Measurements from ENCODE around the gene KRT23.

KRT23 gene

GRCh38 chr17:40901981-40902474, 35.4 kb downstream of the KRT23 start:
- H3K4me3 ChIP-seq (ENCODE audit: low read length) = no peak overlapping the region
- no peak overlapping the region for H3K4me2 ChIP-seq (ENCODE audit: low read length)
- no peak overlapping the region for H4K5ac ChIP-seq (ENCODE audit: low read length)
- peak; percentile 37 for DNase-seq
- no peak overlapping the region for H3K4ac ChIP-seq (ENCODE audit: low read depth, low read length)
- H3K23ac ChIP-seq (ENCODE audit: low read length) = no peak overlapping the region
- no peaks in the 10 kb centered on the region for H3K27me3 ChIP-seq (ENCODE audit: insufficient read depth, low read length, poor library complexity)
- H3K79me1 ChIP-seq (ENCODE audit: low read length) = no peaks in the 10 kb centered on the region
- H3K27ac ChIP-seq (ENCODE audit: low read depth, low read length) = no peak overlapping the region
- WGBS (ENCODE audit: extremely low coverage, insufficient coverage, low lambda C conversion rate) = no CpG with 5 or more reads among the region's 1 CpG
- no peak overlapping the region for H2BK5ac ChIP-seq (ENCODE audit: low read length)
- H3K79me2 ChIP-seq (ENCODE audit: control insufficient read depth, insufficient read depth, low read length) = no peaks in the 10 kb centered on the region
- H3K18ac ChIP-seq (ENCODE audit: low read length) = no peak overlapping the region
- H3K9ac ChIP-seq (ENCODE audit: low read length) = no peak overlapping the region
- no peak overlapping the region for H4K8ac ChIP-seq (ENCODE audit: low read depth, low read length)
- H3K56ac ChIP-seq (ENCODE audit: low read length) = no peak overlapping the region
- H2BK120ac ChIP-seq (ENCODE audit: low read depth, low read length) = no peak overlapping the region
- no peaks in the 10 kb centered on the region for H3K36me3 ChIP-seq (ENCODE audit: control insufficient read depth, insufficient read depth, low read length)
- no peak overlapping the region for H2BK15ac ChIP-seq (replicated peaks; ENCODE audit: low read depth)
- no peaks in the 10 kb centered on the region for H3K4me1 ChIP-seq (ENCODE audit: control insufficient read depth, low read depth, low read length)
- H2AK5ac ChIP-seq (ENCODE audit: low read length) = no peak overlapping the region

GRCh38 chr17:40900809-40901356, 36.6 kb downstream of the KRT23 start:
- Histone ChIP-seq H4K5ac (ENCODE audit: low read length) (no peak overlapping the region), H3K23ac (ENCODE audit: low read length) (no peak overlapping the region), H3K18ac (ENCODE audit: low read length) (no peak overlapping the region), H3K79me1 (ENCODE audit: low read length) (no peaks in the 10 kb centered on the region), H3K4ac (ENCODE audit: low read depth, low read length) (no peak overlapping the region), H4K8ac (ENCODE audit: low read depth, low read length) (no peak overlapping the region), H3K9ac (ENCODE audit: low read length) (no peak overlapping the region), H3K27me3 (ENCODE audit: insufficient read depth, low read length, poor library complexity) (no peaks in the 10 kb centered on the region), H3K4me2 (ENCODE audit: low read length) (no peak overlapping the region), H3K4me1 (ENCODE audit: control insufficient read depth, low read depth, low read length) (no peaks in the 10 kb centered on the region), H2BK5ac (ENCODE audit: low read length) (no peak overlapping the region), H2BK15ac (replicated peaks; ENCODE audit: low read depth) (no peak overlapping the region), H2BK120ac (ENCODE audit: low read depth, low read length) (no peak overlapping the region), H3K4me3 (ENCODE audit: low read length) (no peak overlapping the region), H3K36me3 (ENCODE audit: control insufficient read depth, insufficient read depth, low read length) (no peaks in the 10 kb centered on the region), H3K27ac (ENCODE audit: low read depth, low read length) (no peak overlapping the region), H2AK5ac (ENCODE audit: low read length) (no peak overlapping the region), H3K79me2 (ENCODE audit: control insufficient read depth, insufficient read depth, low read length) (no peaks in the 10 kb centered on the region), H3K56ac (ENCODE audit: low read length) (no peak overlapping the region)
- DNase-seq = no peak
- WGBS (ENCODE audit: extremely low coverage, insufficient coverage, low lambda C conversion rate) = no CpG with 5 or more reads among the region's 5 CpGs

DNA sequence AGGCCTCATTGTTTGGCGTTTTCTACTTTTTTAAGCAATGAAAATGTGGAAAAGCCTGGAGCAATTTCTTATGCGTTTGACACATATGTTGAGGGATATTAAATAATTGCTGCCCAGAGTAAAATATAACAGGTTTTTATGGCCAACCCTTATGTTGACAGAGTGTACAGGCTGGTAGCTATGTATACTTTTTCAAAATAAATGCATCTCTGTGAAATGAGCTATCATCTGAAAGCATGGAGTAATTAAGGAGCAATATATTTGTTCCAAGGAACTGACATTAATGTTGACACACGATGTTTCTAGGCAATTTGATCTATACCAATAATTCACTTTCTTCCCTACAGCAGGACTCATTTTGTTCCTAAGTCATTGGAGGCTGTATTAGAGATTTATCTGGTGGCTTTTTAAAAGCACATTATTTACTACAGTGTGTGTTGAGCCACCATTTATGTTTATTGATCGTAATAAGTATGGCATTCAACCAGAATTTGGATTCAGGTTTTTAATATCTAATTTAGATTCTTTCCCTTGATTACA, 40.5 kb downstream of the KRT23 start:
- no peaks in the 10 kb centered on the region for H3K79me2 ChIP-seq (ENCODE audit: control insufficient read depth, insufficient read depth, low read length)
- no peaks in the 10 kb centered on the region for H3K27me3 ChIP-seq (ENCODE audit: insufficient read depth, low read length, poor library complexity)
- H3K9ac ChIP-seq (ENCODE audit: low read length) = no peak overlapping the region

DNA sequence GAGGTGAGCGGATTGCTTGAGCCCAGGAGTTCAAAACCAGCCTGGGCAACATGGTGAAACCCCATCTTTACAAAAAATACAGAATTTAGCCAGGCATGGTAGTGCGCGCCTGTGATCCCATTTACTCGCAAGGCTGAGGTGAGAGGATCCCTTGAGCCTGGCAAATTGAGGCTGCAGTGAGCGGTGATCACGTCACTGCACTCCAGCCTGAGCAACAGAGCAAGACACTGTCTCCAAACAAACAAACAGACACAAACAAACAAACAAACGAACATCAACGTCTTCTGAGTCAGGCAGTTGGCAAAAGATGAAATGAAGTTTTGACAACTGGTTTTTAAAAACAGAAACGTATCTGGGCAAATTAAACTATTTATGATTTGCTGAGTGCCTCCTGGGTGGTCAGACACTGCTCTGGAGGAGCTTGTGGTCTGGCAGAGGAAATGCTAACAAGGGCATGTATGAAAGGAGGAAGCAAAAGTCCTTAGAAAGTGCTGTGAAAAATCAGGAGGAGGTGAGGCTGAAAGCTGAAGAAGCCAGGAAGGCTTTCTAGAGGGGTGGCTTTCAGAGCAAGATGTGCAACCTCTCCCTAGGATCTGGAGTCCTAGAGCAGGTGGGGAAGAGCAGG, 42.2 kb downstream of the KRT23 start:
- no peak overlapping the region for H2BK15ac ChIP-seq (replicated peaks; ENCODE audit: low read depth)
- no peak overlapping the region for H3K4me3 ChIP-seq (ENCODE audit: low read length)
- no peak overlapping the region for H3K4me2 ChIP-seq (ENCODE audit: low read length)
- no peak overlapping the region for H3K9ac ChIP-seq (ENCODE audit: low read length)
- H3K27me3 ChIP-seq (ENCODE audit: insufficient read depth, low read length, poor library complexity) = no peaks in the 10 kb centered on the region
- H3K4me1 ChIP-seq (ENCODE audit: control insufficient read depth, low read depth, low read length) = no peaks in the 10 kb centered on the region
- H3K36me3 ChIP-seq (ENCODE audit: control insufficient read depth, insufficient read depth, low read length) = no peaks in the 10 kb centered on the region
- no peak overlapping the region for H4K5ac ChIP-seq (ENCODE audit: low read length)
- no peaks in the 10 kb centered on the region for H3K79me2 ChIP-seq (ENCODE audit: control insufficient read depth, insufficient read depth, low read length)
- no peak overlapping the region for H3K4ac ChIP-seq (ENCODE audit: low read depth, low read length)
- no peak for DNase-seq
- no peak overlapping the region for H2BK5ac ChIP-seq (ENCODE audit: low read length)
- no peak overlapping the region for H3K27ac ChIP-seq (ENCODE audit: low read depth, low read length)
- no peak overlapping the region for H4K8ac ChIP-seq (ENCODE audit: low read depth, low read length)
- no peak overlapping the region for H3K56ac ChIP-seq (ENCODE audit: low read length)
- no CpG with 5 or more reads among the region's 9 CpGs for WGBS (ENCODE audit: extremely low coverage, insufficient coverage, low lambda C conversion rate)
- H2BK120ac ChIP-seq (ENCODE audit: low read depth, low read length) = no peak overlapping the region
- no peak overlapping the region for H3K23ac ChIP-seq (ENCODE audit: low read length)
- H3K79me1 ChIP-seq (ENCODE audit: low read length) = no peaks in the 10 kb centered on the region
- H3K18ac ChIP-seq (ENCODE audit: low read length) = no peak overlapping the region
- H2AK5ac ChIP-seq (ENCODE audit: low read length) = no peak overlapping the region

More for the DNA sequence above, 40.5 kb downstream of the KRT23 start:
- Histone ChIP-seq H2BK15ac (replicated peaks; ENCODE audit: low read depth) (no peak overlapping the region), H2AK5ac (ENCODE audit: low read length) (no peak overlapping the region), H3K36me3 (ENCODE audit: control insufficient read depth, insufficient read depth, low read length) (no peaks in the 10 kb centered on the region), H3K4me1 (ENCODE audit: control insufficient read depth, low read depth, low read length) (no peaks in the 10 kb centered on the region), H3K18ac (ENCODE audit: low read length) (no peak overlapping the region), H3K4me3 (ENCODE audit: low read length) (no peak overlapping the region), H3K56ac (ENCODE audit: low read length) (no peak overlapping the region), H3K27ac (ENCODE audit: low read depth, low read length) (no peak overlapping the region), H4K8ac (ENCODE audit: low read depth, low read length) (no peak overlapping the region), H4K5ac (ENCODE audit: low read length) (no peak overlapping the region), H3K4me2 (ENCODE audit: low read length) (no peak overlapping the region), H3K23ac (ENCODE audit: low read length) (no peak overlapping the region), H3K79me1 (ENCODE audit: low read length) (no peaks in the 10 kb centered on the region), H2BK5ac (ENCODE audit: low read length) (no peak overlapping the region), H3K4ac (ENCODE audit: low read depth, low read length) (no peak overlapping the region), H2BK120ac (ENCODE audit: low read depth, low read length) (no peak overlapping the region)
- WGBS (ENCODE audit: extremely low coverage, insufficient coverage, low lambda C conversion rate) = no CpG with 5 or more reads among the region's 4 CpGs
- no peak for DNase-seq

DNA sequence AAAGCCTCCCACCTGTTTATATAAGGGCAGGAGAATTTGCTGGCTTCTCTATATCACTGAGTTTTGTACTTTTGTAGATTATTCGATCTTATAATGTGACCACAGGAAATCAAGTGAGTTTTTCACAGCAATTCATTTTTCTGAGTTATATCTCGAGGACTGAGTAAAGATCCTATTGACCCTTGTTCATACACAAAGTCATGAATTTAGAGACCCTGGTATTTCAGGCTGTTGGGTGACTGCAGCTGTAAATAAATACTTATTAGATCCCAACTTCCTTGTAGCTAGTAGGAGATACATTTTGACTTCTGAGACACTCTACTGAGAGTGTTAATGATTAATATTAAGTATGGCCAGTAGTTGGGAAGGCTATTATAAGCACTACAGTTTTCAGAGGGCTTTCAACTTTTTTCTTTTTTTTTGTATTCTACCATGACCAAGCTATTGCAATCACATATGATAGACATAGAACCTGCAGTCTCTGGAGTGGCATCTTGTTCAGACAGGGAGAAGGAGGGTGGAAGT, 49.2 kb downstream of the KRT23 start:
- no peak for DNase-seq
- Histone ChIP-seq H3K4me2 (ENCODE audit: low read length) (no peak overlapping the region), H3K4me1 (ENCODE audit: control insufficient read depth, low read depth, low read length) (no peaks in the 10 kb centered on the region), H3K36me3 (ENCODE audit: control insufficient read depth, insufficient read depth, low read length) (no peaks in the 10 kb centered on the region), H3K27ac (ENCODE audit: low read depth, low read length) (no peak overlapping the region), H4K8ac (ENCODE audit: low read depth, low read length) (no peak overlapping the region), H3K56ac (ENCODE audit: low read length) (no peak overlapping the region), H3K79me2 (ENCODE audit: control insufficient read depth, insufficient read depth, low read length) (no peaks in the 10 kb centered on the region), H2BK15ac (replicated peaks; ENCODE audit: low read depth) (no peak overlapping the region), H2AK5ac (ENCODE audit: low read length) (no peak overlapping the region), H3K79me1 (ENCODE audit: low read length) (no peaks in the 10 kb centered on the region), H3K27me3 (ENCODE audit: insufficient read depth, low read length, poor library complexity) (no peaks in the 10 kb centered on the region), H3K23ac (ENCODE audit: low read length) (no peak overlapping the region), H3K4ac (ENCODE audit: low read depth, low read length) (no peak overlapping the region), H2BK120ac (ENCODE audit: low read depth, low read length) (no peak overlapping the region), H3K18ac (ENCODE audit: low read length) (no peak overlapping the region), H3K4me3 (ENCODE audit: low read length) (no peak overlapping the region), H2BK5ac (ENCODE audit: low read length) (no peak overlapping the region), H3K9ac (ENCODE audit: low read length) (no peak overlapping the region), H4K5ac (ENCODE audit: low read length) (no peak overlapping the region)
- no CpG with 5 or more reads among the region's 2 CpGs for WGBS (ENCODE audit: extremely low coverage, insufficient coverage, low lambda C conversion rate)
